Activated CD4-positive, alpha-beta T cell treated with anti-CD3 and anti-CD28 coated beads, Interleukin-2, amount 10 ng/mL, durations not matched to agents 24 days and 14 days (primary cell): ENCODE data around the gene NLK. TPM values are rescaled to one million over a fixed set of nuclear protein-coding genes. Genes with fewer than 3 reads are reported as not detected.
A peak's percentile ranks its signal among the peaks of the same experiment; 100 is the strongest.

Experiments used
- DNase-seq: peaks from one replicate; pipeline ENCODE4 v3.0.0; 2022
- H3K27ac Mint-ChIP-seq: one replicate; pipeline ENCODE4 v1.8.0; 2022; ENCODE audit warnings: mild to moderate bottlenecking, mixed read lengths
- H3K27me3 Mint-ChIP-seq: one replicate; pipeline ENCODE4 v1.8.0; 2022; ENCODE audit warnings: mixed read lengths
- H3K36me3 Mint-ChIP-seq: one replicate; pipeline ENCODE4 v1.8.0; 2022; ENCODE audit warnings: low read depth, mild to moderate bottlenecking, mixed read lengths
- H3K4me1 Mint-ChIP-seq: one replicate; pipeline ENCODE4 v1.8.0; 2021; ENCODE audit warnings: mixed read lengths
- H3K4me3 Mint-ChIP-seq: one replicate; pipeline ENCODE4 v1.8.0; 2022; ENCODE audit warnings: mild to moderate bottlenecking, moderate library complexity, mixed read lengths
- H3K9me3 Mint-ChIP-seq: one replicate; pipeline ENCODE4 v1.8.0; 2021; ENCODE audit warnings: mixed read lengths
- intact Hi-C: fragments of 100-400 bp; cut with micrococcal nuclease; formaldehyde crosslinking; loops from one replicate; pipeline ENCODE4 v1.15.1; 2023
- total RNA-seq: library from RNA; stranded (reverse); gene quantifications from 2 replicates; pipeline ENCODE4 v1.2.3, GENCODE V29; 2022

NLK gene
- total RNA-seq, 1 donor from 2014 or later = 12.0 TPM

GRCh38 chr17:28117304-28117703, 74.8 kb downstream of the NLK start:
- H3K27me3 Mint-ChIP-seq = no peaks in the 10 kb centered on the region
- H3K4me3 Mint-ChIP-seq = no peak overlapping the region
- intact Hi-C loops = no loop called here

DNA sequence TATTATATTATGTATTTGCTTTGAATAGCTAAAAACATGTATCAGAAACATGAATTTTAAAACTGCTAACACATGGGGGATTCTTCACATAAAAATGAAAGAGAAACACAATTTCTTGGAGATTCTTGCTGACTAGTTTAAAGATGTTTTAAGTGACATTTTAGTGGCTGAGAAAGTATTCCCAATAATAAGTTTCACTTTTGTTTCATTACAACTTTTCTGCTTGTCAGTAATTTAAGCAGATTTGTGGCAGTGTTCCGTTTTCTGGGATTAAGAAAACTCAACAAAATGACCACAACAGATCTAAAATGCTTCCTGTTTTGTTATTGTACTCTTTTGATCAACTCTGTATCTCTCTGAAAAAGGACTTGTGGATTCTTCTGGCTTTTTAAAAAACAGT, 75.9 kb downstream of the NLK start:
- peaks cover 10% of the 10 kb centered on the region for H3K36me3 Mint-ChIP-seq
- H3K27ac Mint-ChIP-seq = peak overlapping the region; percentile 39
- peaks cover 25% of the 10 kb centered on the region for H3K4me1 Mint-ChIP-seq
- no peaks in the 10 kb centered on the region for H3K9me3 Mint-ChIP-seq
- no peaks in the 10 kb centered on the region for H3K27me3 Mint-ChIP-seq
- intact Hi-C loops = no loop called here
- no peak for DNase-seq
- peak overlapping the region; percentile 51 for H3K4me3 Mint-ChIP-seq

More at GRCh38 chr17:28117304-28117703, 74.8 kb downstream of the NLK start:
- Mint-ChIP-seq H3K4me1 (peaks cover 26% of the 10 kb centered on the region), H3K27ac (no peak overlapping the region), H3K36me3 (peaks cover 4% of the 10 kb centered on the region), H3K9me3 (no peaks in the 10 kb centered on the region)
- DNase-seq = no peak

GRCh38 chr17:28119046-28119445, 76.6 kb downstream of the NLK start:
- DNase-seq = no peak
- Mint-ChIP-seq H3K27ac (no peak overlapping the region), H3K27me3 (no peaks in the 10 kb centered on the region), H3K36me3 (peaks cover 11% of the 10 kb centered on the region), H3K4me3 (no peak overlapping the region), H3K9me3 (no peaks in the 10 kb centered on the region), H3K4me1 (peaks cover 25% of the 10 kb centered on the region)
- intact Hi-C loops = no loop called here

GRCh38 chr17:28119560-28119959, 77.1 kb downstream of the NLK start:
- H3K4me1 Mint-ChIP-seq = peaks cover 25% of the 10 kb centered on the region
- H3K36me3 Mint-ChIP-seq = peaks cover 13% of the 10 kb centered on the region
- no peak overlapping the region for H3K4me3 Mint-ChIP-seq
- no peaks in the 10 kb centered on the region for H3K27me3 Mint-ChIP-seq
- DNase-seq = no peak
- H3K9me3 Mint-ChIP-seq = no peaks in the 10 kb centered on the region
- H3K27ac Mint-ChIP-seq = no peak overlapping the region
- intact Hi-C loops = no loop called here

GRCh38 chr17:28120766-28121165, 78.3 kb downstream of the NLK start:
- no peaks in the 10 kb centered on the region for H3K27me3 Mint-ChIP-seq
- H3K9me3 Mint-ChIP-seq = no peaks in the 10 kb centered on the region
- H3K27ac Mint-ChIP-seq = no peak overlapping the region
- intact Hi-C loops = no loop called here
- H3K36me3 Mint-ChIP-seq = peaks cover 11% of the 10 kb centered on the region
- H3K4me3 Mint-ChIP-seq = no peak overlapping the region
- no peak for DNase-seq
- peaks cover 20% of the 10 kb centered on the region for H3K4me1 Mint-ChIP-seq

DNA sequence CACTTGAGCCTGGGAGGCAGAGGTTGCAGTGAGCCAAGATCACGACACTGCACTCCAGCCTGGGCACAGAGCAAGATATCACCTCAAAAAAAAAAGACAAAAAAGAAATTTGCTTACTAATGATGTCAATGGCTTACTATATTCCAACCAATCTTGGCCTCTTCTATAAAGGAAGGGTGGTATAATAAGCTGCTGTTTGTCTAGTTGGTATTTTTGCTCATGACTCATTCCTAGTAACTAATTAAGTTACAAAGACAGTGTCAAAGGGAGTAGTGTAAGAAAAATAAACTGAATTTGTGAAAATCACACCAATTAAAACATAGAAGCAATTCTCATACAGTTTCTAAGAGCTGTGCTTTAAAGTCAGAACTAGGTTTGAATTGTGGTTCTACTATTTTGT, 82.5 kb downstream of the NLK start:
- Mint-ChIP-seq H3K4me1 (no peaks in the 10 kb centered on the region), H3K27me3 (no peaks in the 10 kb centered on the region), H3K4me3 (no peak overlapping the region), H3K36me3 (peaks cover 11% of the 10 kb centered on the region), H3K9me3 (no peaks in the 10 kb centered on the region), H3K27ac (no peak overlapping the region)
- intact Hi-C loops = no loop called here
- DNase-seq = no peak

DNA sequence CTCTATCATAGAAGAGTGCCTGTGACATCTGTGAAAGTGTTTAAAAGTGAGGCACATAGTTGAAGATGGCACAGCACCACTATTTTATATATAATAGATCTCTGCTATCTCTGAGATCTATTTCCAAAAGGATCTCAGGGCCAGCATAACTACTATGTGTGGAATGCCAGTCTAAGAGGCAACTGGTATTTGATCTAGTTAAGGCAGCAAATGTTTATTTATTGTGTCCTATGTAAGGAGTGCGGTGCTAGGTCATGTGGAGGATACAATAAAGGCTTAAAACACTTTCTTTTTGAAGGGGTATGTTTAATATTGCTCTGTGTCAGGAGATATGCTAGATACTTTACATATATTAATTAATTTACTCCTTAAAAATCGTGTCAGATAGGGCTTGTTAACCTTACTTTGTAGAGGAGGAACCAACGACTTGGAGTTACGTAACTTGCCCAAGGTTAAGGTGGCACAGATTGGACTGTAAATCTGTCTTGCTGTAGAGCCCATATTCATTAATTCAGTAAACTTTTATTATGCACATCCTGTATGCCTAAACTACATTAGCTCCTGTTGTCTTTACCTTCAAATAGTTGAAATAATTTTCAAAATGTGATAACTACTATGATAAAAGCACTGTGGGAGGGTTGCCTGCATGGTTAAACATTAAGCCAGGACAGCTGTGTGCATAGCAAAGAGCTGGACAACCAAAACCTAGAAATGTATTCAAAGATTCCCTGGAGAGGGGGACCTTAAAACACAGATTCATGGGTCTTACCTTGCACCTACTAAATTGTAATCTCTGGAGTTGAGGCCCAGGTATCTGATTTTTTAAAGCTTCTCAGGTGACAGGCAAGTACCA, 83.3 kb downstream of the NLK start:
- Mint-ChIP-seq H3K36me3 (peaks cover 11% of the 10 kb centered on the region), H3K9me3 (no peaks in the 10 kb centered on the region), H3K4me3 (no peak overlapping the region), H3K27me3 (no peaks in the 10 kb centered on the region), H3K27ac (no peak overlapping the region), H3K4me1 (no peaks in the 10 kb centered on the region)
- no peak for DNase-seq
- intact Hi-C loops = no loop called here

GRCh38 chr17:28127196-28127595, 84.7 kb downstream of the NLK start:
- Mint-ChIP-seq H3K27ac (no peak overlapping the region), H3K4me1 (no peaks in the 10 kb centered on the region)

DNA sequence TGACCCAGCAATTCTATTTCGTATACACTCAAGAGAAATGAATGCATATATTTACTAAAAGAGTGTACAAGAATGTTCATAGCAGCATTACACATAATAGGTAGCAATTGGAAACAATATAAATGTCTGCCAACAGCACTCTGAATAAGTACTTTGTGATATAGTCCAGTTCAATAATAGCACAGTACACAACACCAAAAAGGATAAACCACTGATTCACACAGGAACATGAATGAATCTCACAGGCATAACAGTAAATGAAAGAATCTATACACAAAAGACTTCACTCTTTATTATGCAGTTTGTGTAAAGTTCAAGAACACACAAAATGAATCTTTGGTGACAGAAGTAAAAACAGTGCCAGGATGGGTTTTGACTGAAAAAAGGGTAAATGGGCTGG, 86.3 kb downstream of the NLK start:
- peaks cover 2% of the 10 kb centered on the region for H3K4me1 Mint-ChIP-seq
- H3K27ac Mint-ChIP-seq = no peak overlapping the region
- H3K27me3 Mint-ChIP-seq = no peaks in the 10 kb centered on the region

More at GRCh38 chr17:28127196-28127595, 84.7 kb downstream of the NLK start:
- Mint-ChIP-seq H3K9me3 (no peaks in the 10 kb centered on the region), H3K4me3 (no peak overlapping the region), H3K27me3 (no peaks in the 10 kb centered on the region), H3K36me3 (peaks cover 9% of the 10 kb centered on the region)
- intact Hi-C loops = no loop called here
- DNase-seq = no peak

GRCh38 chr17:28130472-28130871, 88.0 kb downstream of the NLK start:
- Mint-ChIP-seq H3K27ac (no peak overlapping the region), H3K4me3 (no peak overlapping the region), H3K36me3 (peaks cover 14% of the 10 kb centered on the region), H3K9me3 (no peaks in the 10 kb centered on the region), H3K27me3 (no peaks in the 10 kb centered on the region), H3K4me1 (peaks cover 2% of the 10 kb centered on the region)
- intact Hi-C loops = loop anchor here (5.0 kb wide), 1 partner anchor 83 kb away; no protein-coding TSS in a partner anchor
- no peak for DNase-seq

More for the DNA sequence above, 86.3 kb downstream of the NLK start:
- no peaks in the 10 kb centered on the region for H3K9me3 Mint-ChIP-seq
- DNase-seq = no peak
- H3K36me3 Mint-ChIP-seq = peaks cover 11% of the 10 kb centered on the region
- H3K4me3 Mint-ChIP-seq = no peak overlapping the region
- intact Hi-C loops = no loop called here

DNA sequence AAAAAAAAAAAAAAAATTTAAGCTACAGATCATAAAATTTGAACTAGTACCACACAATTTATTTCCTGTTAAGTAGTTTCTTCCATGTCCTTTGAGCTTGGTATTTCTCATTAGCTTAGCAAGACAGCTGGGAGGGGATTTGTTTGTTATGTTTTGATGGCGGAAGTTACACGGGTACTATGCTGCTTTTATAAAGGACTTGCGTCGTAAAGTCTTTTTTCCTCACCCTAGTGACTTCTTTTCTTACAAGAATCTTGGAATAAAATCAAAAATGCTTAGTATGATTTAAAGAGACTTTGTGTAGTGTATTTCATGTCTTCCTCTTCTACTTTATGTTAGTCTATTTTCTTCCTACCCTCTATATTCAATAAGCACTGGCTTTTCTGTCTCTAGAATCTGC, 89.1 kb downstream of the NLK start:
- DNase-seq = no peak
- Mint-ChIP-seq H3K27ac (no peak overlapping the region), H3K36me3 (peaks cover 14% of the 10 kb centered on the region), H3K27me3 (no peaks in the 10 kb centered on the region), H3K4me3 (no peak overlapping the region), H3K4me1 (peaks cover 2% of the 10 kb centered on the region), H3K9me3 (no peaks in the 10 kb centered on the region)
- intact Hi-C loops = loop anchor here (5.0 kb wide), 1 partner anchor 84 kb away; no protein-coding TSS in a partner anchor

DNA sequence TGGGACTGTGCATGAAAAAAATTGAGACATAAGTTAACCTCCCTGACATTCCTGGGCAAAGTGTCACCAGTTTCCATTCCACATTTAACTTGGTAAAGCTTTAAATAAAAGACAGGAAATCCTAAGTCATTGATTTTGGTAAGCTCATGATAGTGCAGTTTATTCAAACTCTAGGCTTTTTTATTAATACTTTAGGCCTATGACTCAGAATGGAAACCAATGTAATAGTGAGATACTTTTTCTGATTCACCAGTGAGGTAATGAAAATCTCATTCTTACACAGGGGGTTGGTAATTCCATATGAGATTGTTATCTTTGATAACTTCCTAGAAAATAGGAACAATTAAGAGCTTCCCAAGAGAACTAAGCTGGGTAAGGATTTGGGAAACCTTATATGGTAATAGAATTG, 91.1 kb downstream of the NLK start:
- Mint-ChIP-seq H3K27me3 (no peaks in the 10 kb centered on the region), H3K36me3 (peaks cover 14% of the 10 kb centered on the region), H3K9me3 (no peaks in the 10 kb centered on the region), H3K4me3 (no peak overlapping the region), H3K27ac (no peak overlapping the region), H3K4me1 (peaks cover 2% of the 10 kb centered on the region)
- DNase-seq = no peak
- intact Hi-C loops = loop anchor here (5.0 kb wide), 1 partner anchor 86 kb away; no protein-coding TSS in a partner anchor

DNA sequence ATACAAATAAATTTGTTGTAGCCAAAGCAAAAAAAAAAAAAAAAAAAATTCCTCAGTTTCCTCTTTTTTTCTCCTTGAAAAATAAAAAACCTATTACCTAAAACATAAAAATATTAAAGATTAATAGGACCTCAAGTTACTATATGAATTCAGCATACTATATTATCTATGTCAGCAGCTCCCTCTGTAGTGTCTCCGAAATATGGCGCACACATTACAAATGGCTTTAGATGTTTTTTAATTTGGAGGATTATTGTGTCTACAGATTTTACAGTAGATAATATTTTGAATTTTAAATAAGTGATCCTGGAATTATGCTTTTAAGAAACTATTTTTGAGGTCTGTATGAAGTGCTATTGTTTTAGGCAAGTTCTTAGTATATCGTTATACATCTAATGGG, 94.4 kb downstream of the NLK start:
- peaks cover 14% of the 10 kb centered on the region for H3K36me3 Mint-ChIP-seq
- no peak overlapping the region for H3K27ac Mint-ChIP-seq
- intact Hi-C loops = no loop called here
- H3K27me3 Mint-ChIP-seq = no peaks in the 10 kb centered on the region
- no peak for DNase-seq
- no peak overlapping the region for H3K4me3 Mint-ChIP-seq
- H3K9me3 Mint-ChIP-seq = no peaks in the 10 kb centered on the region
- peaks cover 2% of the 10 kb centered on the region for H3K4me1 Mint-ChIP-seq

- H3K27me3 Mint-ChIP-seq = no peaks in the 10 kb centered on the region
- no peaks in the 10 kb centered on the region for H3K4me1 Mint-ChIP-seq
- no peaks in the 10 kb centered on the region for H3K9me3 Mint-ChIP-seq
- no peak overlapping the region for H3K4me3 Mint-ChIP-seq
- H3K27ac Mint-ChIP-seq = no peak overlapping the region
- DNase-seq = no peak
- intact Hi-C loops = no loop called here
- H3K36me3 Mint-ChIP-seq = peaks cover 7% of the 10 kb centered on the region
These were observed 97.3 kb downstream of the NLK start for GRCh38 chr17:28139822-28140221.
